Adipocyte (in vitro differentiated cells): ENCODE data around the gene LRRK1.

Experiments
- DNase-seq: peaks from one replicate; pipeline ENCODE4 v3.0.0-alpha.2; 2015; ENCODE audit warnings: low read depth
- H3K27me3 ChIP-seq: replicated peaks from 2 replicates; pipeline ENCODE4 v1.7.0; 2013; ENCODE audit warnings: mild to moderate bottlenecking, low read length, moderate library complexity; ENCODE audit not compliant: control insufficient read depth, insufficient read depth
- H3K36me3 ChIP-seq: 2 replicates; pipeline ENCODE4 v1.7.0; 2013; ENCODE audit warnings: low read length, mild to moderate bottlenecking, moderate library complexity; ENCODE audit not compliant: control insufficient read depth, insufficient read depth, severe bottlenecking
- H3K4me1 ChIP-seq: 2 replicates; pipeline ENCODE4 v1.7.0; 2013; ENCODE audit warnings: mild to moderate bottlenecking, low read length, moderate library complexity; ENCODE audit not compliant: control insufficient read depth, insufficient read depth
- H3K4me3 ChIP-seq: 2 replicates; pipeline ENCODE4 v1.7.0; 2013; ENCODE audit warnings: mild to moderate bottlenecking, low read length, moderate library complexity
- H3K9ac ChIP-seq: 2 replicates; pipeline ENCODE4 v1.7.0; 2013; ENCODE audit warnings: mild to moderate bottlenecking, low read length, moderate library complexity
- H3K9me3 ChIP-seq: 2 replicates; pipeline ENCODE4 v1.7.0; 2013; ENCODE audit warnings: mild to moderate bottlenecking, low read length, moderate library complexity; ENCODE audit not compliant: control insufficient read depth

LRRK1 gene

DNA sequence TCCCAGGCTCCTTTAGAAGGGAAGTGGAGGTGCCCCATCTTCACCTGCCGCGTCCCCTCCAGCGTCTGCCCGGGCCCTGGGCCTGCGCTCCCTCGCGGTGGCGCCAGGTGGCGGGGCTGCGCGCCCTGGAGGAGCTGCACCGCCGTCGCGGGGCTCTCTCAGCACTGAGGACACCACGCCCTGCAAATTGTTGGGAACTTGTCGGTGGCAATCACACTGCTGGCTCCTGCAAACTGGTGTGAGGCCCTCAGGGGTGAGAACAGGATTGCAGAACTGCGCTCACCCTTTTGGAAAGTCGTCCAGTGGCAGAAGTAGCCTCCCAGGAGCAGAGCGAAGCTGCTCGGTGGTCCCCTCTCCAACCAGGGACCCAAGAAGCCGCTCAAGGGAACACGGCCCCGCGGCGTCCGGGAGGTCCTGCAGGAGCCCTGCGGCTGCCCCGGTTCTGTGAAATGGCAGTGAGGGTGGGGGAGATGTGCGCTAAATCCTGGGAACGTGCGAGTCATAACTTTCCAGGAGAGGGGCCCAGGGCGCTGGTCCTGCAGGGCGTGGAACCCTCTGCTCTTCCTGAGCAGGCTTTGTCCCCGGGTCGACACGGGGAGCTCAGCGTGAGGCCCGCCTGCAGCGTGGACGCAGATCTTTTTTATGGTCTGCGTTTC lies 995 bp upstream of the LRRK1 start:
- no peaks in the 10 kb centered on the region for H3K27me3 ChIP-seq
- peak overlapping the region; percentile 87 for H3K9ac ChIP-seq
- peaks cover 35% of the 10 kb centered on the region for H3K36me3 ChIP-seq
- peaks cover 2% of the 10 kb centered on the region for H3K9me3 ChIP-seq
- peak; percentile 87 for DNase-seq
- peaks cover 14% of the 10 kb centered on the region for H3K4me1 ChIP-seq
- H3K4me3 ChIP-seq, result peak overlapping the region; percentile 79

DNA sequence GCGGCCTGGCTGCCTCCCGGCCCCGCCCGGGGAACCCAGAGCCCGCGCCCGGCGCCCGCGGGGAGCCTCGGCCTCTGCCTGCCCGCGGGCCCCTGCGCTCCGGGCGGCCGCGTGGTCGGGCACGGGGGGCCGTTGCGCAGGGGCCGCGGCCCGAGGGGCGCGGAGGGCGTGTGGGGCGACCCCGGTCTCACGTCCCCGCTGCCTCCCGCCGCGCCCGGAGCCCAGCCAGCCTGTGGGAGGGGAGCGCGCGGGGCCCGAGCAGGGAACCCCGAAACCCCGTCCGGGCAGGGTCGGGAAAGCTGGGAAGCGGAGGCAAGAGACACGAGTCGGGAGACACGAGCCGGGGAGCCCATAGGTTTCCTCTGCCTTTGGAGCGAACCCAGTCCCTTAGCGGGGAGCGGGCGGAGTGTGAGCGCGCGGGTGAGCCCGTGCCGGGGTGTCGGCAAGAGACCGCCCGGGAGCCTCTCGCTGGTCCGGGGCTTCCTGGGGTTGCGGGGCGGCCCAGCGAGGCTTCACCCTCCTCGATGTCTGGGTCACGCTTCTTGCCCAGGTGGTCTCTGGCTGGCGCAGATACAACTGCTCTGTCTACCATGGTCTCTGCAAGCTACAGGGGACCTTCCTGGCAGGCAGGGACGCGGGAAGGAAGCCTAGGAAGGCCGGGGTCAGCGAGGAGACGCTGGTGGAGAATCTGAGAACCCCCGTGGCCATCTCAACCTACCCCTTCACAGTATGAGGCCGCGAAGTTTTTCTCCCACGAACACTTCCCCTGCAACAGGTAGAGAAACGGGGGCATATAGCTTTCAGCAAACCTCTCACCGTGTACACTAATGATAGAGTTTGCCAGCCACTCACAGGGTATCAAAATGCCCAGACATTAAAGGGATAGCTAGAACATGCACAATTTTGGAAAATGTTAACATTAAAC lies 586 bp downstream of the LRRK1 start:
- Histone ChIP-seq H3K9me3 (no peaks in the 10 kb centered on the region), H3K36me3 (peaks cover 20% of the 10 kb centered on the region), H3K9ac (peak overlapping the region; percentile 87), H3K4me3 (peak overlapping the region; percentile 83), H3K4me1 (peaks cover 14% of the 10 kb centered on the region), H3K27me3 (no peaks in the 10 kb centered on the region)
- DNase-seq, result peak; percentile 67

- Histone ChIP-seq H3K9ac (no peak overlapping the region), H3K4me1 (peaks cover 14% of the 10 kb centered on the region), H3K4me3 (peak overlapping the region; percentile 83), H3K36me3 (peaks cover 20% of the 10 kb centered on the region), H3K9me3 (no peaks in the 10 kb centered on the region), H3K27me3 (no peaks in the 10 kb centered on the region)
- no peak for DNase-seq
Measured at GRCh38 chr15:100920516-100921135, 1.5 kb downstream of the LRRK1 start.

DNA sequence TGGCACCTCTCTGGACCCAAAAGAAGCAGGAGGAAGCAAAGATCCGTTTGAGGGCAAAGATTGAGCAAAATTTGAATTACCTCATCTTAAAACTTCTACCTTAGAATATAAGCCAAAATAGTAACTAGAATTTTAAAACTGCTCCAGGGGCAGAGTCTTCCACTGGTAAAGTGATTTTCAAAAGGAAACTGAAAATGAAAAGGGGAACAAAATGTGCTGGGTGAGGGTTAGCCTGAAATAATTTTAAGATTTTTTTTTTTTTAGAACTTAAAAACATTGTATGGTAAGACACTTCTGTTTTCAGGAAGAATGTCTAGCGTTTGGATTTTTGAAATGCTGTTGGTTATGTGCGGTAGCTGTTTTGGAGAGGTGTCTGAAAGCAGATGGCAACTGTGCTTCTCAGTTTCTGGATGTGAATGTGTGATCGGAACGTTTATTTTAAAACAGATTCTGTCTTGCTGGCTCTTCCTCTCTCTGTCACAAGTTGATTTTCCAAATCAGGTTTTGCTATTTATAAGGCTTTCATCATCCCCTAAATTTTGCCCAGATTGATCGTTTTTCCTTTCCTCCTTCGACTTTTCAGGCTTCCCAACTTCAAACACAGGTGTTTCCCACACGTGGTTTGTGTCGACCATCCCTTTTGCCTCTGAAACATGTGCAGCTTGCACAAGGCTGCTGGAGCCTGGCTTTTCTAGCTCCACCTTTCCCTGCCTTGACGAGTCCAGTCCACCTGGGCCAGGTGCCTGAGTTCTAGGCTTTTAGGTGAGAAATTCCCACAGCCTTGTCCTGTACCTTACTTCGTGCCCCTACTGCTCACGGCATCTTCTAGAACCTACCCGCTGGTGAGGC lies 3.3 kb downstream of the LRRK1 start:
- H3K36me3 ChIP-seq, result peaks cover 21% of the 10 kb centered on the region
- no peaks in the 10 kb centered on the region for H3K27me3 ChIP-seq
- H3K9ac ChIP-seq, result no peak overlapping the region
- H3K4me3 ChIP-seq, result no peak overlapping the region
- DNase-seq, result no peak
- no peaks in the 10 kb centered on the region for H3K9me3 ChIP-seq
- H3K4me1 ChIP-seq, result peaks cover 5% of the 10 kb centered on the region

GRCh38 chr15:100923076-100923475 lies 3.9 kb downstream of the LRRK1 start:
- no peak overlapping the region for H3K4me3 ChIP-seq
- H3K27me3 ChIP-seq, result no peaks in the 10 kb centered on the region

GRCh38 chr15:100923902-100924301 lies 4.7 kb downstream of the LRRK1 start:
- Histone ChIP-seq H3K4me1 (no peaks in the 10 kb centered on the region), H3K9ac (no peak overlapping the region), H3K9me3 (no peaks in the 10 kb centered on the region), H3K4me3 (no peak overlapping the region), H3K36me3 (peaks cover 33% of the 10 kb centered on the region), H3K27me3 (no peaks in the 10 kb centered on the region)
- no peak for DNase-seq

More at GRCh38 chr15:100923076-100923475, 3.9 kb downstream of the LRRK1 start:
- H3K4me1 ChIP-seq, result no peaks in the 10 kb centered on the region
- DNase-seq, result no peak
- H3K9me3 ChIP-seq, result no peaks in the 10 kb centered on the region
- peaks cover 24% of the 10 kb centered on the region for H3K36me3 ChIP-seq
- H3K9ac ChIP-seq, result no peak overlapping the region

- H3K27me3 ChIP-seq, result no peaks in the 10 kb centered on the region
Measured at GRCh38 chr15:100924436-100924835, 5.3 kb downstream of the LRRK1 start.

GRCh38 chr15:100925480-100925879 lies 6.3 kb downstream of the LRRK1 start:
- Histone ChIP-seq H3K9me3 (no peaks in the 10 kb centered on the region), H3K9ac (no peak overlapping the region), H3K36me3 (peaks cover 43% of the 10 kb centered on the region), H3K27me3 (no peaks in the 10 kb centered on the region), H3K4me3 (no peak overlapping the region), H3K4me1 (no peaks in the 10 kb centered on the region)
- no peak for DNase-seq

More at GRCh38 chr15:100924436-100924835, 5.3 kb downstream of the LRRK1 start:
- Histone ChIP-seq H3K9me3 (no peaks in the 10 kb centered on the region), H3K9ac (no peak overlapping the region), H3K4me1 (no peaks in the 10 kb centered on the region), H3K4me3 (no peak overlapping the region), H3K36me3 (peaks cover 38% of the 10 kb centered on the region)
- no peak for DNase-seq

GRCh38 chr15:100926258-100926657 lies 7.1 kb downstream of the LRRK1 start:
- Histone ChIP-seq H3K27me3 (no peaks in the 10 kb centered on the region), H3K4me1 (no peaks in the 10 kb centered on the region), H3K9me3 (no peaks in the 10 kb centered on the region), H3K4me3 (no peak overlapping the region), H3K9ac (no peak overlapping the region), H3K36me3 (peaks cover 43% of the 10 kb centered on the region)
- DNase-seq, result no peak

- Histone ChIP-seq H3K4me3 (no peak overlapping the region), H3K9me3 (no peaks in the 10 kb centered on the region), H3K36me3 (peaks cover 43% of the 10 kb centered on the region), H3K4me1 (no peaks in the 10 kb centered on the region), H3K9ac (no peak overlapping the region), H3K27me3 (no peaks in the 10 kb centered on the region)
- DNase-seq, result no peak
Measured at GRCh38 chr15:100926971-100927756, 8.0 kb downstream of the LRRK1 start.
